ENCODE data around the gene DIAPH2.

DNA sequence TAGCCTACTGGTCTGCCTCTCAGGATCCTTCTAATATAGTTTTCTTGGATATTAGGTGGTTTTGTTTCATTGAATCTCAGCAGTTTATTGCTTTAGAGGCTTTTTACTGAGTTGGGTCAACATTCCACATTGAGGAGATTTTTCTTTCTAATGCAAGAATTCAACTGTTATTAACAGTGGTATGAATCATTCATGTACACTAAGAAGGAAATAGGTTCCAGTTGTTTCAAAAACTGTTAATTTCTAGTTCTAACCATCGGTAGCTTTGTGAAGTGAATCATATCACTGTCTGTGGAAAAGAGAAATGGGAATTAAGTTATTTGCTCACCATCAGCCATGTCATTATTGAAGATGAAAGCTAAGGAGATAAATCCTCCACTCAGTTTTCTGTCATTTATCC lies 530.5 kb downstream of the DIAPH2 start:
- TF ChIP-seq ZNF274 (IDR thresholded peaks at IDR 0.05; ENCODE audit: low read depth, low read length) (no peak), EZH2 (IDR thresholded peaks at IDR 0.05) (no peak)
- TF ChIP-seq, protein P1, sequence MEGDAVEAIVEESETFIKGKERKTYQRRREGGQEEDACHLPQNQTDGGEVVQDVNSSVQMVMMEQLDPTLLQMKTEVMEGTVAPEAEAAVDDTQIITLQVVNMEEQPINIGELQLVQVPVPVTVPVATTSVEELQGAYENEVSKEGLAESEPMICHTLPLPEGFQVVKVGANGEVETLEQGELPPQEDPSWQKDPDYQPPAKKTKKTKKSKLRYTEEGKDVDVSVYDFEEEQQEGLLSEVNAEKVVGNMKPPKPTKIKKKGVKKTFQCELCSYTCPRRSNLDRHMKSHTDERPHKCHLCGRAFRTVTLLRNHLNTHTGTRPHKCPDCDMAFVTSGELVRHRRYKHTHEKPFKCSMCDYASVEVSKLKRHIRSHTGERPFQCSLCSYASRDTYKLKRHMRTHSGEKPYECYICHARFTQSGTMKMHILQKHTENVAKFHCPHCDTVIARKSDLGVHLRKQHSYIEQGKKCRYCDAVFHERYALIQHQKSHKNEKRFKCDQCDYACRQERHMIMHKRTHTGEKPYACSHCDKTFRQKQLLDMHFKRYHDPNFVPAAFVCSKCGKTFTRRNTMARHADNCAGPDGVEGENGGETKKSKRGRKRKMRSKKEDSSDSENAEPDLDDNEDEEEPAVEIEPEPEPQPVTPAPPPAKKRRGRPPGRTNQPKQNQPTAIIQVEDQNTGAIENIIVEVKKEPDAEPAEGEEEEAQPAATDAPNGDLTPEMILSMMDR (IDR thresholded peaks at IDR 0.05 in 2 of 3, conservative IDR thresholded peaks at IDR 0.05 in 1 of 3; ENCODE audit: borderline replicate concordance in 1 of 3, insufficient read depth in 1 of 3, low read depth in 2 of 3, low read length in 2 of 3), result no peak

Data from HCT116 (cell line).